LNCaP clone FGC (cell line): ENCODE data around the gene CLCN4.

ENCODE experiments used
- DNase-seq: peaks from one replicate; pipeline ENCODE4 v3.0.0-alpha.2; 2011; ENCODE audit warnings: low read depth
- H3K4me3 ChIP-seq: 2 replicates; pipeline ENCODE4 v1.5.1; 2011; ENCODE audit warnings: mild to moderate bottlenecking, low read depth, low read length, control low read depth
- TF ChIP-seq, protein P1 (sequence below): IDR thresholded peaks from 2 replicates; pipeline ENCODE4 v1.5.1; 2012; ENCODE audit warnings: mild to moderate bottlenecking; ENCODE audit not compliant: control insufficient read depth, insufficient read depth; ENCODE audit errors: extremely low read depth

CLCN4 gene

GRCh38 chrX:10164879-10165278, 8.1 kb downstream of the CLCN4 start:
- DNase-seq: no peak
- TF ChIP-seq, protein P1, sequence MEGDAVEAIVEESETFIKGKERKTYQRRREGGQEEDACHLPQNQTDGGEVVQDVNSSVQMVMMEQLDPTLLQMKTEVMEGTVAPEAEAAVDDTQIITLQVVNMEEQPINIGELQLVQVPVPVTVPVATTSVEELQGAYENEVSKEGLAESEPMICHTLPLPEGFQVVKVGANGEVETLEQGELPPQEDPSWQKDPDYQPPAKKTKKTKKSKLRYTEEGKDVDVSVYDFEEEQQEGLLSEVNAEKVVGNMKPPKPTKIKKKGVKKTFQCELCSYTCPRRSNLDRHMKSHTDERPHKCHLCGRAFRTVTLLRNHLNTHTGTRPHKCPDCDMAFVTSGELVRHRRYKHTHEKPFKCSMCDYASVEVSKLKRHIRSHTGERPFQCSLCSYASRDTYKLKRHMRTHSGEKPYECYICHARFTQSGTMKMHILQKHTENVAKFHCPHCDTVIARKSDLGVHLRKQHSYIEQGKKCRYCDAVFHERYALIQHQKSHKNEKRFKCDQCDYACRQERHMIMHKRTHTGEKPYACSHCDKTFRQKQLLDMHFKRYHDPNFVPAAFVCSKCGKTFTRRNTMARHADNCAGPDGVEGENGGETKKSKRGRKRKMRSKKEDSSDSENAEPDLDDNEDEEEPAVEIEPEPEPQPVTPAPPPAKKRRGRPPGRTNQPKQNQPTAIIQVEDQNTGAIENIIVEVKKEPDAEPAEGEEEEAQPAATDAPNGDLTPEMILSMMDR: no peak
- H3K4me3 ChIP-seq: no peak overlapping the region

- TF ChIP-seq, protein P1: no peak
- no peak for DNase-seq
- H3K4me3 ChIP-seq: no peak overlapping the region
Observed at GRCh38 chrX:10165580-10166247, 8.9 kb downstream of the CLCN4 start.

DNA sequence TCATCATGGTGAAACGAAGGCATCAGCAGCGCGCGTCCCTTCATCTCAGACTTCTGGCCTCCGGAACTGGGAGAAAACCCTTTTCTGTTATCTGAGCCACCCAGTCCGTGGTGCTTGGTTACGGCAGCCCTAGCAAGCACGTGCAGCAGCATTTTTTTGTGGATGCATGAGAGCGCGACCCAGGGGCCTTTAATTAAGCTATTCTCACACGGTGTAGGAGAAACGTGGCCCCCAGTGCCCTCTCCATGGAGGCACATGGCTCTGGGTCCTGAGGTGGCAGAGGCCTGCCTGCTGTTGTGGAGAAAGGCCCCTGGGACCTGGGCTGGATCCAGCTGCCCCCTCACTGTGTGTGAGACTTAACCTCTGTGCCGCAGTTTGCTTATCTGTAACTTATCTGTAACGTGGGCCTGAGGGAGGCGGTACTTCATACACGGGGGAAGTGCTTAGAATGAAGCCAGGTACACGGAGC, 9.5 kb downstream of the CLCN4 start:
- TF ChIP-seq, protein P1: no peak
- no peak for DNase-seq
- no peak overlapping the region for H3K4me3 ChIP-seq

DNA sequence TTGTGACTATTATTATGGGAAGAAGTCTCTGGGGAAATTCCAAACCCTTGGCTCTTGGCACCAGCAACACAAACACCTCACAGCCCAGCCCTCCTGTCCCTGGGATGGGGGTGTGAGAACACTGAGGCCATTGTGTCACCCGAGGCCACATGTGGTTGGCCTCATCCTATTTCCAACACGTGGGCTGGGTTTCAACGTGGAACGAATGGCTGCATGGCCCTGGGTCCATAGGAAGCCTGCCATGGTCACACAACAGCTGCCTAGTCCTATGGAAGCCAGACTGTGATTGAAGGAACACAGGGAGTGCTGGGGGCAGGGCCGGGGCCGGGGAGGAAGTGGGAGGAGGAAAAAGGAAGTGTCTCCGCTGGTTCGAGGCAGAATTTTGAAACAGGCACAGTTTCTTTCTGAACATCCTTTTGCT, 10.0 kb downstream of the CLCN4 start:
- no peak for DNase-seq
- TF ChIP-seq, protein P1: no peak
- no peak overlapping the region for H3K4me3 ChIP-seq

- DNase-seq: no peak
- H3K4me3 ChIP-seq: no peak overlapping the region
- TF ChIP-seq, protein P1: no peak
Observed at GRCh38 chrX:10167573-10167972, 10.8 kb downstream of the CLCN4 start.

- no peak overlapping the region for H3K4me3 ChIP-seq
- TF ChIP-seq, protein P1: no peak
- no peak for DNase-seq
Observed at GRCh38 chrX:10168226-10168625, 11.5 kb downstream of the CLCN4 start.

- TF ChIP-seq, protein P1: no peak
- DNase-seq: no peak
- H3K4me3 ChIP-seq: no peak overlapping the region
Observed at GRCh38 chrX:10169175-10169574, 12.4 kb downstream of the CLCN4 start.
